NCI-H128 (cell line): ENCODE measurements around the gene OGFR.

Experiments
- DNase-seq: peaks from one replicate; lab custom pipeline; 2025; ENCODE audit not compliant: unreplicated experiment; lab: John Stamatoyannopoulos, UW

The OGFR gene

GRCh38 chr20:62769346-62770071 is 35.1 kb upstream of the OGFR start:
- DNase-seq = no peak

DNA sequence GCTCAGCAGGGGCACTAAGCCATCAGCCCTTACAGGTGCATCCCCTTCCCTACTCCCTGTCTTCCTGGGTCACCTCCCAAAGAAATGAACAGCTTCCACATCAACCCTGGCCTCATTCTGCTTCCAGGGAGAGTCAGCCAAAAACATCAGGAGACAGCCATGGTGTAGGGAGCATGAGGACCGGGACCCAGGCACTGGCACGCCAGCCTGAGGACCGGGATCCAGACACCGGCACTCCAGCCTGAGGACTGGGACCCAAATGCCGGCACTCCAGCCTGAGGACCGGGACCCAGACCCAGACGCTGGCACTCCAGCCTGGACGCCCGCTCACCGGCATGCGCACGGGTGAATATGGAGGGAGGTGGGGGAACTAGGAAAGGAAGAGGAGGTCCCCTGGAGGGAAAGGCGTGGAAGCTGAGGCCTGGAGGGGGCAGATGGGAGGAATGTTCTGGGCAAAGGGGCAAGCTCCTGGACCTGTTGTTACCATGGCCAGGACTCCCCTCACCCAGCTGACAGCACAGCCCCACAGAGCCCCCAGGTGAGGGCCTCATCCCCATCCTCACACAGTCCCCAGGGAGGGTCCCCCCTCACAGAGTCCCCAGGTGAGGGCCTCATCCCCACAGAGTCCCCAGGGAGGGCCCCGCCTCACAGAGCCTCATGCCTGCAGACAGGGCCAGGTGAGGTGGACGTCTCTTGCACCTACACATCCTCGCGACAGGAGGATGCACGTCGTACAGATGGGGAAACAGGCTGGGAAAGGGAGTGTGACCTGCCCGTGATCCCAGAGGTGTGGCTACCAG is 34.3 kb upstream of the OGFR start:
- DNase-seq = no peak

GRCh38 chr20:62770916-62771315 is 33.7 kb upstream of the OGFR start:
- DNase-seq = no peak

DNA sequence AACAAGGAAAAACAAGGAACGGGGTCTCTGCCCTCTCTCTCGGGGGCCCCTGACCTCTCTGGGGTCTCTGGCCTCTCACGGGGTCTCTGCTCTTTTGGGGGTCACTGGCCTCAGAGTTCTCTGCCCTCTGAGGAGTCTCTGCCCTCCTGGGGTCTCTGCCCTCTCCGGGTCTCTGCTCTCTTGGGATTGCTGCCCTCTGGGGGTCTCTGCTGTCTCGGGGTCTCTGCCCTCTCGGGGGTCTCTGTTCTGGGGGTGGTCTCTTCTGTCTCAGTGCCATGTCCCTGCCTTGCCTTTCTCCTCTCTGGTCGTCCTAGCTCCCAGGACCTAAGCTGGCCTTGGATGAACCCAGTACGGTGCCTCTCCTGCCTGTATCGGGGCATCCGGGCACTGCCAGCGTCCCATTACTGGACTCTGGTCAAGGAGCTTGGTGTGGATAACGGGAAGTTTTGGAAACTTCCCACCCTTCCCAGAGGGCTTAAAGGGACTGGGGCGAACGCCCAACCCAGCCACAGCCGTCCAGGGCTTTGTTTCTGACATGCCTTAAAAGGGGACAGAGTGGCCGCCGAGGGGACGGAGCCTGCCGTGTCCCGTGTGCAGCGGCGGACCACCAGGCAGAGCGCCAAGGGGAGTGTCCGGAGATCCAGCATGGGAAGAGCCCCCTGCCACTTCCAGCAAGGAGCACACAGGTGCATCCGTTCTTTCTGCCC is 33.1 kb upstream of the OGFR start:
- DNase-seq = no peak

GRCh38 chr20:62772103-62772611 is 32.5 kb upstream of the OGFR start:
- DNase-seq = no peak

DNA sequence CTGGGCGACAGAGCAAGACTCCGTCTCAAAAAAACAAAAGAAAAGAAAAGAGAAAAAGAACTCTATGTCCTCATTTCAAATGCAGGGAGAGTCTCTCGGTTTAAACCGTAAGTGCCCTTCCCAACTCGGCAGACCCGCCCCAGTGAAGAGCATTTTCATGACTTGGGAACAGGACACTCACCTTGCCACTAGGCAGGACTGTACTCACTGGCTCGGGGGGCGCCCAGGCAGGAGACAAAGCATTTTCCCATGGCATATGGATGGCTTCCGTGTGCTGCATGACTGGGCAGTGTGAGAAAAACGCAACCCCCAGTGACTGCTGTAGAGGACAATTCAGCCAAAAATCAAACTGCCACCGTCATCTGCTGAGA is 32.0 kb upstream of the OGFR start:
- no peak for DNase-seq

- no peak for DNase-seq
These were observed 31.4 kb upstream of the OGFR start for GRCh38 chr20:62772990-62773844.

- no peak for DNase-seq
These were observed 30.6 kb upstream of the OGFR start for GRCh38 chr20:62773845-62774714.

GRCh38 chr20:62774762-62775161 is 29.9 kb upstream of the OGFR start:
- no peak for DNase-seq

GRCh38 chr20:62775206-62775605 is 29.4 kb upstream of the OGFR start:
- DNase-seq = no peak

DNA sequence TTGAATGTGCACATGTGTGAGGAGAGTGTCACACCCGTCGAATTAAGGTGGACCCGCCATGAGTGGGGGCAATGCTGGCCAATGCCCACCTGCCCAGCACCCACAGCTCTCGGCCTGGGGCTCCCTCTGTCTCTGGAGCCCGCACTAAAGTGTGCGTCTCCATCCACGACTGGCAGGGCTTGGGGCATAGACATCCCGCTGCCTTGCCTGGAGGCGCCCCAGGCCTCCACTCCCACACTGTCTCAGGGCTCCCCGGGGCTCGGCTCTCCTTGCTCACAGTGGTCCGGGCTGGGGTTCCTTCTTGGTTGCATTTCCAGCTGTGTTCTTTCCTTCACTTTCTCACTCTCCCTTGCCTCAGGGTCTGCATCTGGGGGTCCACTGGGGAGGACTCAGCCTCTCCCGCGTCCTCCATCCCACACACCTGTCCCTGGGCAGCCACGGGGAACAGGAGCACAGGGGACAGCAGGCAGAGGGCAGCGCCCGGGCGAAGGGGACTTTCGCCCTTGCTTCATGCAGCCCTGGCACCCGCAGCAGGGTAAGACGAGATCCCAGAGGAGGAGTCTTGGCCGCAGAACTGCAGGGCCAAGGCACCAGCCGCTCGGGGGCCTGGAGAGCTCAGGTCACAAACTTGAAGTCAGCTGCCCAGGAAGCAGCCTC is 28.5 kb upstream of the OGFR start:
- no peak for DNase-seq

GRCh38 chr20:62776692-62777527 is 27.7 kb upstream of the OGFR start:
- DNase-seq = no peak

DNA sequence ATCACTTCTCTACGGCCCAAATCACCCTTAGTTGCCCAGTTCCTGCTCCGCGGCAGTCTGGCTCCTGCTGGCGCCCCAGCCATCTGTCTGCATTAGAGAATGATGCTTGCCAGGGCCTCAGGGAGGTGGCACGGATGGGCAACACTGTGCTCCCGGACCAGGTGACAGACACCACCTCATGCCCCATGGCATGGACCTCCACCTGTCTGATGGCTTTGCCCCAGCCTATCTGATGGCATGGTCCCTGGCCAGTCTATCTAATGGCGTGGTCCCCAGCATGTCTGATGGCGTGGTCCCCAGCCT is 27.2 kb upstream of the OGFR start:
- DNase-seq = no peak

GRCh38 chr20:62778058-62778457 is 26.6 kb upstream of the OGFR start:
- DNase-seq = no peak

DNA sequence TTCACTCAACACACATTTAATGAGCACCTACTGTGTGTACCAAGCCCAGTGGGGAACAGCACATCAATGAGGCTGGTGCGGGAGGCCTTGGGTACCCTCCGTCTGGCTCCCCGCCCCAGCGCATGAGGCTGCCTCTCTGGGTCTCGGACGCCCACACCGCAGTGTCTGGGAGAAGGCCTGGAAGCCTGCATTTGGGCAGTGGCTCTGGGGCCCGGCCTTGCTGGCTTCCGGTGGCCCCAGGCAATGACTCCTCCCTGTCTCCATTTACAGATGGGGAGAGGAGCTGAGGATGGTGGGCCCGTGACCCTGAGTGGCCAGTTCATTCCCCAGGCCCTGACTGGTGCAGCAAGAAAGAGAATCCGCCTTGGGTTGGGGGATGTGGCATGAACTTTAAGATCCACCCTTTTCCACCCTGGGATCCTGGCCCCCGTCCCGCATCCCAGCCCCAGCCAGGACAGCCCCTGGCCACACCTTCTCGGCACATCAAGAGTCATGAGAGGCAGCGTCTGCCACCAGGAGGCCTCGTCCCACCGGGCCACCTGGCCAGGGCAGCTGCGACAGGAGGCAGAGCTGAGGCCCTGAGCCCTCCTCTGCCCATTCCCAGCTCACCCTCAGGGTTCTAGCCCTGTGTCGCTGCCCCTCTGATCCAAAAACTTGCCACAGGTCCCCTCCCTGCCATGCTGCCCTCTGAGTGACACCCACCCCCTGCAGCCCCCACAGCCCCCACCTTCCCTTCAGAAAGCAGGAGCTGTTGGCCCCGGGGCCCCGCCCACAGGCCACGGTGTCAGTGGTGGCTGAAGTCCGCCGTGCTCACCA is 25.8 kb upstream of the OGFR start:
- no peak for DNase-seq

DNA sequence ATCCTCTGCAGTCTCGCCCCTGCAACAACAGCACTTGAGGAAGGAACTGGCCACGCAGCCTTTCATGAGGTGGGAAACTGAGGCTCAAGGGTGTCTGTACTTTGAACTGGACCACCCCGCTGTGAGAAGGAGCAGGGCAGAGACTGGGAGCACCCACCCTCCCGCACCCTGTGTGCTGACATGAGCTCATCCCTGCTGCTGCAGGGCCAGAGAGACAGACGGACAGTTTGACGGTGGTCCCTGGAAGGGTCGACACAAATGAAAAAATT is 25.3 kb upstream of the OGFR start:
- DNase-seq = no peak

DNA sequence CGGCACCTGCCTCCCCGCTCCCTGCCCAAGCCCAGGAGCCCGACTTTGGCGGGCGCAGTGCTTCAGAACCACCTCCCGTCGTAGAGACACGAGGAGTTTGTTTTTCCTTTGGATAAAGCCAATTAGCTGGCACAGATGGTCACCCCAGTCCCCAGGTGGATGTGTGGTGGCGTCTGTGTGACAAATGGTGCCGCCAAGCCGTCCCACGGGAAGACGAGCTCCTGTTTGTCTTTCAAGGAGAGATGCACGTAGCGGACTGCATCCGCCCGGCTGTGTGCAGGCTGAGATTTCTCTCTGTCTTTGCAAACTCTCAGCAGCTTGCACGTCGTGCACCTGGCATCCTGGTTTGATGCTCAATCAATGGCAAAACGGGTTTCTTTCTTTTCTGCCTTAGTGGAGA is 24.4 kb upstream of the OGFR start:
- DNase-seq = no peak

DNA sequence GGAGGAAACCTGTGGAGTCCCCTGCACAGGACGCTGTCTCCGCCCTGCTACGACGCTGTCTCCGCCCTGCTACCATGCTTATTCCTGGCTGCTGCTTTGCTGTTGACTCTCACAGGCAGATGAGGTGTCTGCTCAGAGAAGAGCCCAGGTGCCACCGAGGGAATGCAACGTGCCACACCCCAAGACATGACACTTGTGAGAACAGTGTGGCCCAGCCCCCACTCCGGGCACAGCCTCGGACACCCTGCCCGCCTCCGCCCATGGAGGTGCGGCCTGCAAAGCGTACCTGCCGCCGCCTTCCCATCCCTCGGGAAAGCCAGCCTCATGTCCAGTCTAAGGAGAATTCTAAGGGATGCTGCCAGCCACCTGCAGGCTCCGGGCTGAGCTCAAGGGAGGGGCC is 23.9 kb upstream of the OGFR start:
- DNase-seq = no peak
